ENCODE results near the gene IPCEF1. TPM values are rescaled to one million over a fixed set of nuclear protein-coding genes. Genes with fewer than 3 reads are reported as not detected.

Gene IPCEF1
- total and polyA plus RNA-seq, 2 of the 8 experiments (the other 6 are each of a cell fraction or from before 2014, with no cell fraction given), result 0.41 to 0.78 TPM

DNA sequence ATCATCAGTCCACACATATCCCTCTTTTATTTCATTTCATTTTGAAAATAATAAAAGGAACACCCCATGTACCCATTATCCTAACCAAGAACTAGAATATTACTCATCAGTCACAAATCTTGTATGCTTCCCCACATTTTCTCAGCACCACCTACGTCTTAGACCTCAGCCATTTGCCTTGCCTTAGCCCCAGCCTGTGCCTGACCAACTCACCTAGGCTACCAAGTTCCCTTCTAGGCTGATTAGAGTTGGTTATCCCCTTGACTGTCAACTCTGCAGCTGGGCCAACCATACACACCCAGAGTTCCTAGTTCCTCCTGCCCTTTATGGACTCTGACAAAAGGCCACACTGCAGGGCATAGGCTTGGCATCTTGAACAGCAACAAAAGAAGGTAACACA lies 33.4 kb upstream of the IPCEF1 start:
- no peaks in the 10 kb centered on the region for H3K36me3 ChIP-seq (ENCODE audit: control insufficient read depth in 2 of 4, insufficient read depth in 4 of 4, low read length in 3 of 4)
- no peak overlapping the region for H3K4me2 ChIP-seq (ENCODE audit: insufficient read depth in 1 of 2, low read depth in 2 of 2, low read length in 2 of 2)
- H4K8ac ChIP-seq (ENCODE audit: extremely low read depth, insufficient read depth, low read length), result no peak overlapping the region
- H3K23me2 ChIP-seq (ENCODE audit: low read depth, low read length), result no peaks in the 10 kb centered on the region
- no peaks in the 10 kb centered on the region for H3K4me1 ChIP-seq (replicated peaks in 1 of 4; ENCODE audit: control insufficient read depth in 3 of 4, insufficient read depth in 4 of 4, low read length in 3 of 4)
- no peaks in the 10 kb centered on the region for H3K79me1 ChIP-seq (ENCODE audit: low read depth, low read length)
- no peak for DNase-seq (ENCODE audit: low read depth in 1 of 2, low spot score in 2 of 2)
- no peaks in the 10 kb centered on the region for H3K79me2 ChIP-seq (ENCODE audit: control insufficient read depth in 1 of 2, insufficient read depth in 2 of 2, low read length in 2 of 2)
- H3K4ac ChIP-seq (replicated peaks; ENCODE audit: insufficient read length, low read depth, low read length), result no peak overlapping the region
- no peak overlapping the region for H3K23ac ChIP-seq (ENCODE audit: insufficient read length)
- peaks cover 0 to 3% of the 10 kb centered on the region in 2 experiments; a peak in 1 of 4 replicates for H3K9me3 ChIP-seq (ENCODE audit: insufficient read depth in 2 of 2, low read depth in 1 of 2, low read length in 1 of 2)
- WGBS, 2 experiments (ENCODE audit: extremely low coverage in 1 of 2, insufficient coverage in 1 of 2, insufficient read length in 1 of 2, insufficient replicate concordance in 2 of 2, low coverage in 1 of 2, low lambda C conversion rate in 2 of 2, missing lambda C conversion rate in 1 of 2), result 90% methylated on average over 1 of the region's 1 CpG; no CpG with 5 or more reads in 1 of the 2 experiments
- no peak overlapping the region for H3K4me3 ChIP-seq (ENCODE audit: extremely low read depth in 1 of 4, insufficient read depth in 2 of 4, low read depth in 3 of 4, low read length in 4 of 4)
- no peak for FAIRE-seq
- no peak overlapping the region for H2AK5ac ChIP-seq (ENCODE audit: low read depth, low read length)
- ChIA-PET CTCF (ENCODE audit: partially characterized antibody) (no interaction called here), POLR2A (ENCODE audit: partially characterized antibody) (no interaction called here)
- no peaks in the 10 kb centered on the region for H3K27me3 ChIP-seq (replicated peaks in 1 of 4; ENCODE audit: control insufficient read depth in 3 of 4, extremely low read depth in 1 of 4, insufficient read depth in 3 of 4, low read length in 3 of 4)
- H3K18ac ChIP-seq (ENCODE audit: extremely low read depth, low read length), result no peak overlapping the region
- H3K56ac ChIP-seq (replicated peaks; ENCODE audit: insufficient read length, low read depth, low read length), result no peak overlapping the region
- H2BK12ac ChIP-seq (ENCODE audit: low read depth, low read length), result no peak overlapping the region
- H2BK15ac ChIP-seq (ENCODE audit: low read length), result no peak overlapping the region
- H4K20me1 ChIP-seq (replicated peaks in 1 of 2; ENCODE audit: control insufficient read depth in 1 of 2, insufficient read depth in 2 of 2, low read length in 2 of 2), result no peaks in the 10 kb centered on the region
- H4K5ac ChIP-seq (ENCODE audit: insufficient read length, low read depth, low read length), result no peak overlapping the region
- no peak overlapping the region for H3K9ac ChIP-seq (replicated peaks in 1 of 4; ENCODE audit: extremely low read depth in 1 of 4, low read depth in 3 of 4, low read length in 3 of 4)
- no peak overlapping the region for H3K27ac ChIP-seq (ENCODE audit: low read depth, low read length)
- no peak overlapping the region for H3K14ac ChIP-seq (ENCODE audit: insufficient read length)
- H2BK120ac ChIP-seq (replicated peaks; ENCODE audit: low read depth, low read length), result no peak overlapping the region
- no peak overlapping the region for H2BK5ac ChIP-seq (ENCODE audit: low read depth, low read length)
- H4K91ac ChIP-seq (replicated peaks; ENCODE audit: insufficient read length, low read length), result no peak overlapping the region
- H2AFZ ChIP-seq (ENCODE audit: low read length), result no peak overlapping the region
- H2BK20ac ChIP-seq (ENCODE audit: low read length), result no peak overlapping the region
- TF ChIP-seq, protein P1, sequence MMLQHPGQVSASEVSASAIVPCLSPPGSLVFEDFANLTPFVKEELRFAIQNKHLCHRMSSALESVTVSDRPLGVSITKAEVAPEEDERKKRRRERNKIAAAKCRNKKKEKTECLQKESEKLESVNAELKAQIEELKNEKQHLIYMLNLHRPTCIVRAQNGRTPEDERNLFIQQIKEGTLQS (IDR thresholded peaks at IDR 0.05; ENCODE audit: insufficient read depth, low read depth, low read length), result no peak
- TF ChIP-seq KDM4A (IDR thresholded peaks at IDR 0.05; ENCODE audit: low read depth, low read length, severe bottlenecking), result no peak
